Glutamatergic neuron (in vitro differentiated cells): ENCODE results near the gene LIMD2. TPM values are rescaled to one million over a fixed set of nuclear protein-coding genes. Genes with fewer than 3 reads are reported as not detected.

Source experiments
- DNase-seq: peaks from one replicate; pipeline ENCODE4 v3.0.0; 2022
- H3K27ac Mint-ChIP-seq: one replicate; pipeline ENCODE4 v1.8.0; 2020; ENCODE audit warnings: mild to moderate bottlenecking, mixed read lengths, inconsistent platforms; ENCODE audit not compliant: unreplicated experiment
- H3K27me3 Mint-ChIP-seq: one replicate; pipeline ENCODE4 v1.8.0; 2020; ENCODE audit warnings: mild to moderate bottlenecking, moderate library complexity, mixed read lengths, inconsistent platforms; ENCODE audit not compliant: unreplicated experiment
- H3K36me3 Mint-ChIP-seq: one replicate; pipeline ENCODE4 v1.8.0; 2020; ENCODE audit warnings: mild to moderate bottlenecking, mixed read lengths, inconsistent platforms; ENCODE audit not compliant: unreplicated experiment
- H3K4me1 Mint-ChIP-seq: one replicate; pipeline ENCODE4 v1.8.0; 2020; ENCODE audit warnings: mild to moderate bottlenecking, low read depth, mixed read lengths, inconsistent platforms; ENCODE audit not compliant: unreplicated experiment
- H3K4me3 Mint-ChIP-seq: one replicate; pipeline ENCODE4 v1.8.0; 2020; ENCODE audit warnings: mild to moderate bottlenecking, mixed read lengths, inconsistent platforms; ENCODE audit not compliant: unreplicated experiment
- H3K9me3 Mint-ChIP-seq: one replicate; pipeline ENCODE4 v1.8.0; 2020; ENCODE audit warnings: mild to moderate bottlenecking, moderate library complexity, mixed read lengths, inconsistent platforms; ENCODE audit not compliant: unreplicated experiment
- total RNA-seq: library from RNA; stranded (reverse); fragmentation: NEBNext Ultra II Directional; extraction: Animal tissue kit (Norgen Biotek cat#: 25700); gene quantifications from one replicate; pipeline ENCODE4 v1.2.1, GENCODE V29; 2021; ENCODE audit not compliant: unreplicated experiment
- TF ChIP-seq, protein P1 (sequence below): fragments of 200-600 bp; sonication (generic); IDR thresholded peaks from one replicate; pipeline ENCODE4 v1.5.0; 2021; ENCODE audit not compliant: partially characterized antibody, unreplicated experiment

The LIMD2 gene
- total RNA-seq, 1 donor from 2014 or later = 311 TPM

- Mint-ChIP-seq H3K27me3 (no peaks in the 10 kb centered on the region), H3K9me3 (peaks cover 2% of the 10 kb centered on the region), H3K4me3 (no peak overlapping the region), H3K4me1 (peaks cover under 1% of the 10 kb centered on the region), H3K36me3 (no peaks in the 10 kb centered on the region), H3K27ac (no peak overlapping the region)
- TF ChIP-seq, protein P1, sequence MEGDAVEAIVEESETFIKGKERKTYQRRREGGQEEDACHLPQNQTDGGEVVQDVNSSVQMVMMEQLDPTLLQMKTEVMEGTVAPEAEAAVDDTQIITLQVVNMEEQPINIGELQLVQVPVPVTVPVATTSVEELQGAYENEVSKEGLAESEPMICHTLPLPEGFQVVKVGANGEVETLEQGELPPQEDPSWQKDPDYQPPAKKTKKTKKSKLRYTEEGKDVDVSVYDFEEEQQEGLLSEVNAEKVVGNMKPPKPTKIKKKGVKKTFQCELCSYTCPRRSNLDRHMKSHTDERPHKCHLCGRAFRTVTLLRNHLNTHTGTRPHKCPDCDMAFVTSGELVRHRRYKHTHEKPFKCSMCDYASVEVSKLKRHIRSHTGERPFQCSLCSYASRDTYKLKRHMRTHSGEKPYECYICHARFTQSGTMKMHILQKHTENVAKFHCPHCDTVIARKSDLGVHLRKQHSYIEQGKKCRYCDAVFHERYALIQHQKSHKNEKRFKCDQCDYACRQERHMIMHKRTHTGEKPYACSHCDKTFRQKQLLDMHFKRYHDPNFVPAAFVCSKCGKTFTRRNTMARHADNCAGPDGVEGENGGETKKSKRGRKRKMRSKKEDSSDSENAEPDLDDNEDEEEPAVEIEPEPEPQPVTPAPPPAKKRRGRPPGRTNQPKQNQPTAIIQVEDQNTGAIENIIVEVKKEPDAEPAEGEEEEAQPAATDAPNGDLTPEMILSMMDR = no peak
- DNase-seq = no peak
Observed at GRCh38 chr17:63682981-63683380, 16.9 kb downstream of the LIMD2 start.

DNA sequence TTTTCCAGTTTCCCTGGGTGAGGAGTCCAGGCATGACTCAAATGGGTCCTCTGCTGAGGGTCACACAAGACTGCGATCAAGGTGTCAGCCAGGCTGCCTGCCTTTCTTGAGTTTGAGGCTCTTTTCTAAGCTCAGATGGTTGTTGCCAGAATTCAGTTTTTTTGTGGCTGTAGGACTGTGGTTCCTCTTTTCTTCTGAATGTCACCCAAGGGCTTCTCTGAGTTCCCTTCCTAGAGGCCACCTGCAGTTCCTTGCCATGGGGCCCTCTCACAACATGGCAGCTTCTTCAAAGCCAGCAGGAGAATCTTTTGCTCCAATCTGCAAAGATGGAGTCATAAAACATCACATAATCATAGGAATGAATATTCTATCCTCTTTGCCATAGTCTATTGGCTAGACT is 17.5 kb downstream of the LIMD2 start:
- peaks cover 2% of the 10 kb centered on the region for H3K4me1 Mint-ChIP-seq
- no peaks in the 10 kb centered on the region for H3K36me3 Mint-ChIP-seq
- peaks cover 2% of the 10 kb centered on the region for H3K9me3 Mint-ChIP-seq
- H3K4me3 Mint-ChIP-seq = no peak overlapping the region
- no peak overlapping the region for H3K27ac Mint-ChIP-seq
- no peak for DNase-seq
- no peaks in the 10 kb centered on the region for H3K27me3 Mint-ChIP-seq
- TF ChIP-seq, protein P1 = no peak

DNA sequence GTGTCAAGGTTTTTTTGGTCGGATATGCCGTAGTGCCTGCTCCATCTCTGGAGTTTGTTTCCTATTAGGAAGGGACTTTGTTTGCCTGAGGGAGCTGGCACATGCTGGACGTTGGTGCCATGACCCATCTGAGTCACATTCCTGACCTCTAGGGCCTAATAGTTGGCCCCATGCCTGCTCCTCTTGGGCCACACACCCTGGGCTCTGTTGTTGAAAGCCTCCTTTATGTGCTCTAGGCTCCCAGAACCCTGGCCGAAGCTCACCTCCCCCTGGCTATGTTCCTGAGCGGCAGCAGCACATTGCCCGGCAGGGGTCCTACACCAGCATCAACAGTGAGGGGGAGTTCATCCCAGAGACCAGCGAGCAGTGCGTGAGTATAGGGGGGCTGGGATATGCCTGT is 18.4 kb downstream of the LIMD2 start:
- peaks cover 3% of the 10 kb centered on the region for H3K4me1 Mint-ChIP-seq
- TF ChIP-seq, protein P1 = no peak
- no peak overlapping the region for H3K27ac Mint-ChIP-seq
- peaks cover 2% of the 10 kb centered on the region for H3K9me3 Mint-ChIP-seq
- DNase-seq = no peak
- no peak overlapping the region for H3K4me3 Mint-ChIP-seq
- H3K27me3 Mint-ChIP-seq = no peaks in the 10 kb centered on the region
- no peaks in the 10 kb centered on the region for H3K36me3 Mint-ChIP-seq

DNA sequence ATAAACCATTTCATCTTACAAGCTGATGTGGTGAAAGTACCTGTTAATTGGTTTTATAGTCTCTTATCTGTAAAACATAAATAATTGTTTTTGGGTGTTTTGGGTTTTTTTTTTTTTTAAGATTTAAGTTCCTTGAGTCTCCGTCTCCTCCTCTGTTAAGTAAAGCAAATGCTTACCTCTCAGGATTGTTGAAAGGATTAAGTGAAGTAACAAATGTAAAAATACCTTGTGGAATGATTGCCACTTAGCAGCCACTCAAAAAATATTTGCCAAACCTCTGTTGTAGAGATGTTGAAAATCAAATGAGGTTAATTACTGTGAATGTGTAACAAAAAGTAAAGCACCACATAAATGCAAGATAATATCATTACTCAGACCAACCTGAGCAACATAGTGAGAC is 19.2 kb downstream of the LIMD2 start:
- TF ChIP-seq, protein P1 = no peak
- no peak overlapping the region for H3K27ac Mint-ChIP-seq
- no peak for DNase-seq

DNA sequence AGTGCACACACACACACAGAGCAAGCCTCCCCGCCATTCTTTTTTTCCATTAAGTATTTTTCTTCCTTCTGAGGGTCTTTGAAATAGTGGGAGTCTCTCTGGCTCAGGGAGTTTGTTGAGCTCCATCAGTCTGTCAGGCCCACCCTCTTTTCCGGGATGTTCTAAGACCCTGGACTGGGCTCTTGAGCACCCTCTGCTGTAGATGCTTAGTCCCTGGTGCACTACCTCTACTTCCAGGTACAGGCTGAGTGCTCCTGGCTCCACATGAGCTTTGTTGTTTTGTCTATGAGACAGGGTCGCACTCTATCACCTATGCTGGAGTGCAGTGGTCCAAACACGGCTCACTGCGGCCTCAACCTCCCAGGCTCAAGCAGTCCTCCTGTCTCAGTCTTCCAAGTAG is 20.7 kb downstream of the LIMD2 start:
- H3K27ac Mint-ChIP-seq = no peak overlapping the region
- DNase-seq = no peak
- no peak overlapping the region for H3K4me3 Mint-ChIP-seq
- H3K4me1 Mint-ChIP-seq = peaks cover 10% of the 10 kb centered on the region
- H3K9me3 Mint-ChIP-seq = no peaks in the 10 kb centered on the region
- TF ChIP-seq, protein P1 = no peak
- H3K27me3 Mint-ChIP-seq = no peaks in the 10 kb centered on the region
- no peaks in the 10 kb centered on the region for H3K36me3 Mint-ChIP-seq

More for the DNA sequence above, 19.2 kb downstream of the LIMD2 start:
- Mint-ChIP-seq H3K4me3 (no peak overlapping the region), H3K36me3 (no peaks in the 10 kb centered on the region), H3K27me3 (no peaks in the 10 kb centered on the region), H3K9me3 (peaks cover 2% of the 10 kb centered on the region), H3K4me1 (peaks cover 3% of the 10 kb centered on the region)
